ENCODE data around the gene ADAMTSL5. TPM values are rescaled to one million over a fixed set of nuclear protein-coding genes. Genes with fewer than 3 reads are reported as not detected.
A peak's percentile ranks its signal among the peaks of the same experiment; 100 is the strongest.
"Not testable (repeated sequence)": the region's sequence is repeated elsewhere in the genome, so short reads cannot be mapped to it uniquely, and the experiment has no call there.

The ADAMTSL5 gene
- total and polyA plus RNA-seq, 2 of the 13 experiments (the other 11 are each of a cell fraction or from before 2014, with no cell fraction given) = 0.60 to 2.7 TPM

DNA sequence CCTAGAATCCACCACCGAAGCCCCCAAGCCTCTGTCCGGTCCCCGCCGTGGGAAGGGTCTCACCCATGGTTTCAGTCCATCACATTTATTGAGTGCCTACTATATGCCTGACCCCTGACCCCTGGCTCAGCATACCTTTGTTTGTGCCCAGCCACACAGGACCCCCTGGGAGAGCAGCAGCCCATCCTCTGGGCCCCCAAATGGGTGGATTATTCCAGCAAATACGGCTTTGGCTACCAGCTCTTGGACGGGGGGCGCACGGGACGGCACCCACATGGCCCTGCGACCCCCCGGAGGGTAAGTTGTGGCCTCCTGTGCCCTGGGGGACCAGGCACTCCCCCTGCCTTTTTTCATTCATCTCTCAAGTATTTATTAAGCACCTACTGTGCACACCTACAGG lies 18.8 kb upstream of the ADAMTSL5 start:
- H3K4me1 ChIP-seq (ENCODE audit: insufficient read depth, low read length) = no peaks in the 10 kb centered on the region
- BruUV-seq (replicated peaks) = no TSS peak
- CTCF ChIA-PET (ENCODE audit: low intra/inter-chr PET ratio, low total read pairs) = no interaction called here
- H4K20me1 ChIP-seq (ENCODE audit: insufficient read depth, low read length) = no peaks in the 10 kb centered on the region
- in situ Hi-C loops (cut with HindIII; ENCODE audit: extremely low pct_ligation_motif_present, low pct_unique_long_range_greater_than_20kb) = no loop called here
- H3K27ac ChIP-seq (ENCODE audit: extremely low read length, insufficient read depth, low read length) = no peak overlapping the region
- no peak overlapping the region for H3K9ac ChIP-seq (ENCODE audit: insufficient read depth, low read depth, low read length)
- POLR2A ChIA-PET = no interaction called here
- FAIRE-seq = no peak
- H3K79me2 ChIP-seq (ENCODE audit: insufficient read depth, low read length) = no peaks in the 10 kb centered on the region
- no peaks in the 10 kb centered on the region for H3K36me3 ChIP-seq (replicated peaks in 1 of 2; ENCODE audit: control insufficient read depth in 1 of 2, insufficient read depth in 2 of 2, low read length in 2 of 2)
- ATAC-seq = no peak
- H2AFZ ChIP-seq (ENCODE audit: low read length) = no peak overlapping the region
- no peak overlapping the region for H3K4me2 ChIP-seq (ENCODE audit: low read depth, low read length)
- H3K27me3 ChIP-seq (ENCODE audit: control insufficient read depth in 1 of 2, insufficient read depth in 2 of 2, low read length in 2 of 2) = peaks cover 5 to 23% of the 10 kb centered on the region in 2 experiments
- no peak for DNase-seq (ENCODE audit: low spot score)
- intact Hi-C loops (cut with micrococcal nuclease; ENCODE audit: unreplicated experiment) = no loop called here
- no peaks in the 10 kb centered on the region for H3K9me3 ChIP-seq (ENCODE audit: low read length)
- H3K4me3 ChIP-seq (replicated peaks in 1 of 3; ENCODE audit: insufficient read depth in 1 of 3, low read depth in 2 of 3, low read length in 3 of 3) = no peak overlapping the region
- TF ChIP-seq GZF1 (CRISPR knock-in tag; IDR thresholded peaks at IDR 0.05) = peak; percentile 98
- TF ChIP-seq ZKSCAN8 (CRISPR knock-in tag; IDR thresholded peaks at IDR 0.05; ENCODE audit: borderline replicate concordance) = no peak
- no peak for TF ChIP-seq NR2C2 (CRISPR knock-in tag; IDR thresholded peaks at IDR 0.05; ENCODE audit: borderline replicate concordance)
- WGBS (ENCODE audit: low lambda C conversion rate) = 25% methylated on average over 4 of the region's 11 CpGs

DNA sequence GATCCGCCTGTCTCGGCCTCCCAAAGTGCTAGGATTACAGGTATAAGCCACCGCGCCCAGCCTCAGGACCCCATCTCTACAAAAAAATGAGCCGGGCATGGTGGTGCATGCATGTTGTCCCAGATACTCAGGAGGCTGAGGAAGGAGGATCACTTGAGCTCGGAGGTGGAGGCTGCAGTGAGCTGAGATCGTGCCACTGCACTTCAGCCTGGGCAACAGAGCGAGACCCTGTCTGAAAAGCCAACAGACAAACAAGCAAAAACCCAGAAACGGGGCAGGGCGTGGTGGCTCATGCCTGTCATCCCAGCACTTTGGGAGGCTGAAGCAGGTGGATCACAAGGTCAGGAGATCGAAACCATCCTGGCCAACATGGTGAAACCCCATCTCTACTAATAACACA lies 18.0 kb upstream of the ADAMTSL5 start:
- H3K36me3 ChIP-seq (replicated peaks in 1 of 2; ENCODE audit: control insufficient read depth in 1 of 2, insufficient read depth in 2 of 2, low read length in 2 of 2); H2AFZ ChIP-seq (ENCODE audit: low read length); CTCF ChIA-PET (ENCODE audit: low intra/inter-chr PET ratio, low total read pairs); BruUV-seq (replicated peaks); H3K4me2 ChIP-seq (ENCODE audit: low read depth, low read length); H3K4me1 ChIP-seq (ENCODE audit: insufficient read depth, low read length); H3K4me3 ChIP-seq (replicated peaks in 1 of 3; ENCODE audit: insufficient read depth in 1 of 3, low read depth in 2 of 3, low read length in 3 of 3); H3K9me3 ChIP-seq (ENCODE audit: low read length); FAIRE-seq; ATAC-seq; H3K27ac ChIP-seq (ENCODE audit: extremely low read length, insufficient read depth, low read length); H3K9ac ChIP-seq (ENCODE audit: insufficient read depth, low read depth, low read length); H3K79me2 ChIP-seq (ENCODE audit: insufficient read depth, low read length); in situ Hi-C loops (cut with HindIII; ENCODE audit: extremely low pct_ligation_motif_present, low pct_unique_long_range_greater_than_20kb); POLR2A ChIA-PET; H4K20me1 ChIP-seq (ENCODE audit: insufficient read depth, low read length); DNase-seq (ENCODE audit: low spot score); intact Hi-C loops (cut with micrococcal nuclease; ENCODE audit: unreplicated experiment): not testable (repeated sequence)
- TF ChIP-seq ZMYM3 (CRISPR knock-in tag; IDR thresholded peaks at IDR 0.05) (0 out of 2 replicates have a peak, but pooled peaks have one; percentile 10), ZNF121 (CRISPR knock-in tag; IDR thresholded peaks at IDR 0.05) (0 out of 2 replicates have a peak, but pooled peaks have one; percentile 15)
- TF ChIP-seq, protein P1, sequence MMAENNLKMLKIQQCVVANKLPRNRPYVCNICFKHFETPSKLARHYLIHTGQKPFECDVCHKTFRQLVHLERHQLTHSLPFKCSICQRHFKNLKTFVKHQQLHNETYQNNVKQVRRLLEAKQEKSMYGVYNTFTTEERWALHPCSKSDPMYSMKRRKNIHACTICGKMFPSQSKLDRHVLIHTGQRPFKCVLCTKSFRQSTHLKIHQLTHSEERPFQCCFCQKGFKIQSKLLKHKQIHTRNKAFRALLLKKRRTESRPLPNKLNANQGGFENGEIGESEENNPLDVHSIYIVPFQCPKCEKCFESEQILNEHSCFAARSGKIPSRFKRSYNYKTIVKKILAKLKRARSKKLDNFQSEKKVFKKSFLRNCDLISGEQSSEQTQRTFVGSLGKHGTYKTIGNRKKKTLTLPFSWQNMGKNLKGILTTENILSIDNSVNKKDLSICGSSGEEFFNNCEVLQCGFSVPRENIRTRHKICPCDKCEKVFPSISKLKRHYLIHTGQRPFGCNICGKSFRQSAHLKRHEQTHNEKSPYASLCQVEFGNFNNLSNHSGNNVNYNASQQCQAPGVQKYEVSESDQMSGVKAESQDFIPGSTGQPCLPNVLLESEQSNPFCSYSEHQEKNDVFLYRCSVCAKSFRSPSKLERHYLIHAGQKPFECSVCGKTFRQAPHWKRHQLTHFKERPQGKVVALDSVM (CRISPR knock-in tag; IDR thresholded peaks at IDR 0.05) = peak; percentile 68
- H3K27me3 ChIP-seq (ENCODE audit: control insufficient read depth in 1 of 2, insufficient read depth in 2 of 2, low read length in 2 of 2) = peaks cover 9 to 28% of the 10 kb centered on the region in 2 experiments
- 41% methylated on average over 11 of the region's 11 CpGs for WGBS (ENCODE audit: low lambda C conversion rate)

All from HepG2 (cell line).